GM12878 (cell line): ENCODE data around the gene TNIP2. TPM values are rescaled to one million over a fixed set of nuclear protein-coding genes. Genes with fewer than 3 reads are reported as not detected.

Experiments used
- ATAC-seq: fragments of 200-7000 bp; cut with Tn5 transposase; 3 replicates; pipeline ENCODE4 v1.9.1; 2020; ENCODE audit warnings: mild to moderate bottlenecking, moderate library complexity
- BruUV-seq: library from RNA; stranded (reverse); fragments of 400-500 nt; replicated peaks from 2 replicates; lab custom pipeline; 2021; lab: Mats Ljungman, UMichigan
- CTCF ChIA-PET: fragments of 300-600 bp; sonication (Branson Sonifier 250); formaldehyde crosslinking; extraction: SDS; loops from one replicate; lab custom pipeline; 2021; ENCODE audit warnings: inconsistent platforms; lab: Yijun Ruan, JAX
- POLR2A ChIA-PET: fragments of 350-600 bp; formaldehyde crosslinking; extraction: SDS; loops from one replicate; lab custom pipeline; 2021; ENCODE audit warnings: inconsistent platforms; lab: Charles Lee
- RAD21 ChIA-PET: fragments of 300-600 bp; sonication (Branson Sonifier 250); formaldehyde crosslinking; loops from one replicate; lab custom pipeline; 2023; ENCODE audit warnings: antibody characterized with exemption; ENCODE audit not compliant: unreplicated experiment; lab: Charles Lee
- SMC1A ChIA-PET: fragments of 300-600 bp; sonication (Branson Sonifier 250); formaldehyde crosslinking; loops from one replicate; lab custom pipeline; 2023; ENCODE audit not compliant: unreplicated experiment, uncharacterized antibody; lab: Charles Lee
- DNase-seq: peaks from one replicate; pipeline ENCODE4 v3.0.0-alpha.2; 2011; ENCODE audit warnings: low read depth, low spot score
- FAIRE-seq: peaks from 3 replicates; lab custom pipeline; 2011; peaks lifted over from hg19 to GRCh38; lab: Jason Lieb, UNC
- H2AFZ ChIP-seq: 2 replicates; pipeline ENCODE4 v1.6.0; 2011; ENCODE audit warnings: low read depth, low read length, control low read depth; ENCODE audit not compliant: control insufficient read depth
- H3K27ac ChIP-seq: 2 replicates; pipeline ENCODE4 v1.5.1; 2011; ENCODE audit warnings: control low read depth; ENCODE audit not compliant: control insufficient read depth, insufficient read depth
- H3K27me3 ChIP-seq, 2 experiments: replicated peaks in 1 of 2; 2 replicates each; pipeline versions ENCODE4 v1.6.0 to v1.6.1; 2011; ENCODE audit warnings: low read length in 1 of 2; ENCODE audit not compliant: control insufficient read depth in 2 of 2, insufficient read depth in 2 of 2
- H3K36me3 ChIP-seq, 2 experiments: 2 replicates each; pipeline ENCODE4 v1.5.1; 2011; ENCODE audit warnings: low read length in 1 of 2; ENCODE audit not compliant: control insufficient read depth in 2 of 2, insufficient read depth in 2 of 2
- H3K4me1 ChIP-seq: 2 replicates; pipeline ENCODE4 v1.6.1; 2011; ENCODE audit warnings: mild to moderate bottlenecking, low read length, moderate library complexity, mixed read lengths; ENCODE audit not compliant: control insufficient read depth, insufficient read depth
- H3K4me2 ChIP-seq: 2 replicates; pipeline ENCODE4 v1.6.0; 2011; ENCODE audit warnings: control low read depth; ENCODE audit not compliant: control insufficient read depth, insufficient read depth
- H3K4me3 ChIP-seq: fragments of 200-600 bp; sonication (generic); 2 replicates; pipeline ENCODE4 v1.5.1; 2016
- H3K79me2 ChIP-seq: 2 replicates; pipeline ENCODE4 v1.6.0; 2011; ENCODE audit warnings: low read length; ENCODE audit not compliant: control insufficient read depth, insufficient read depth
- H3K9ac ChIP-seq: 2 replicates; pipeline ENCODE4 v1.8.0; 2011; ENCODE audit warnings: low read length, control low read depth, mixed read lengths; ENCODE audit not compliant: control insufficient read depth, insufficient read depth
- H3K9me3 ChIP-seq: replicated peaks from 3 replicates; pipeline ENCODE4 v1.5.1; 2011; ENCODE audit warnings: mild to moderate bottlenecking, low read length; ENCODE audit not compliant: control insufficient read depth, insufficient read depth
- H4K20me1 ChIP-seq: 2 replicates; pipeline ENCODE4 v1.6.0; 2011; ENCODE audit not compliant: control insufficient read depth, insufficient read depth
- BHLHE40 ChIP-seq, 2 experiments: fragments of 450-650 bp in 1 of 2; IDR thresholded peaks; 2 replicates each; pipeline ENCODE4 v1.6.1; 2011 to 2017; ENCODE audit warnings: low read depth in 2 of 2, borderline replicate concordance in 1 of 2, improper control_type of control experiment in 1 of 2, low read length in 1 of 2, mild to moderate bottlenecking in 1 of 2
- CHD2 ChIP-seq: IDR thresholded peaks from 2 replicates; pipeline ENCODE4 v1.6.1; 2011; ENCODE audit warnings: low read depth, low read length, improper control_type of control experiment, borderline replicate concordance
- CREM ChIP-seq: IDR thresholded peaks from 2 replicates; pipeline ENCODE4 v1.6.1; 2014; ENCODE audit warnings: antibody characterized with exemption, low read depth
- DPF2 ChIP-seq: fragments of 450-650 bp; IDR thresholded peaks from 2 replicates; pipeline ENCODE4 v1.6.1; 2017; ENCODE audit warnings: mild to moderate bottlenecking
- GABPA ChIP-seq: IDR thresholded peaks from 2 replicates; pipeline ENCODE4 v1.6.1; 2014; ENCODE audit warnings: antibody characterized with exemption, low read depth, mild to moderate bottlenecking, inconsistent platforms
- GATAD2B ChIP-seq: fragments of 450-650 bp; conservative IDR thresholded peaks from 2 replicates; pipeline ENCODE4 v1.6.1; 2017; ENCODE audit warnings: low read depth, mild to moderate bottlenecking, moderate library complexity
- LARP7 ChIP-seq: fragments of 450-650 bp; IDR thresholded peaks from 2 replicates; pipeline ENCODE4 v1.6.1; 2017; ENCODE audit warnings: mild to moderate bottlenecking
- NBN ChIP-seq: fragments of 450-650 bp; IDR thresholded peaks from 2 replicates; pipeline ENCODE4 v1.6.1; 2016
- NRF1 ChIP-seq: conservative IDR thresholded peaks from 2 replicates; pipeline ENCODE4 v1.6.1; 2011; ENCODE audit warnings: mild to moderate bottlenecking, low read depth, low read length, improper control_type of control experiment
- PAX5 ChIP-seq: IDR thresholded peaks from 2 replicates; pipeline ENCODE4 v1.6.1; 2011; ENCODE audit warnings: low read depth, low read length, borderline replicate concordance
- POLR2A ChIP-seq: IDR thresholded peaks from 2 replicates; pipeline ENCODE4 v1.6.1; 2011; ENCODE audit warnings: low read depth, mild to moderate bottlenecking, low read length
- RBBP5 ChIP-seq: fragments of 200-600 bp; sonication (generic); conservative IDR thresholded peaks from 2 replicates; pipeline ENCODE4 v1.6.1; 2016
- RUNX3 ChIP-seq: IDR thresholded peaks from 2 replicates; pipeline ENCODE4 v1.6.1; 2012; ENCODE audit warnings: low read length, inconsistent platforms
- SIX5 ChIP-seq: IDR thresholded peaks from 2 replicates; pipeline ENCODE4 v1.6.1; 2011; ENCODE audit warnings: mild to moderate bottlenecking, low read depth, low read length, moderate library complexity; ENCODE audit not compliant: severe bottlenecking
- TCF12 ChIP-seq: IDR thresholded peaks from 2 replicates; pipeline ENCODE4 v1.6.1; 2011; ENCODE audit warnings: low read depth, mild to moderate bottlenecking, low read length
- ZBED1 ChIP-seq: IDR thresholded peaks from 2 replicates; pipeline ENCODE4 v1.6.1; 2016; ENCODE audit warnings: borderline replicate concordance
- ZNF274 ChIP-seq: IDR thresholded peaks from one replicate; pipeline ENCODE4 v1.8.0; 2011; ENCODE audit not compliant: insufficient read length, insufficient read depth
- WGBS: methylation state at CpG from one replicate; pipeline ENCODE4 v1.1.6; 2016; ENCODE audit warnings: low lambda C conversion rate; ENCODE audit not compliant: insufficient replicate concordance, insufficient coverage; ENCODE audit errors: missing lambda C conversion rate; 5-methylcytosine and 5-hydroxymethylcytosine counted together
- in situ Hi-C: fragments of 300-500 bp; cut with MboI; formaldehyde crosslinking; loops from 9 replicates; pipeline ENCODE4 v1.14.3; 2018; ENCODE audit warnings: mixed read lengths
- intact Hi-C: fragments of 100-400 bp; cut with micrococcal nuclease; formaldehyde crosslinking; loops from one replicate; pipeline ENCODE4 v1.14.2; 2022; ENCODE audit not compliant: unreplicated experiment
- polyA plus RNA-seq, 11 experiments: library from polyadenylated mRNA; depleted of rRNA in 4 of 11; unstranded in 6 of 11; stranded (reverse) in 5 of 11; fragments of >200 nt; fragmentation: Nextera tagmentation in 4 of 11; fragmentation: Illumina TruSeq in 1 of 11; extraction: Ambion mirVana in 4 of 11; extraction: Trizol in 1 of 11; gene quantifications; 1 replicate in 1 of 11; 2 replicates in 10 of 11; pipeline versions ENCODE4 v1.2.1 to v1.2.3, GENCODE V29; 2011 to 2016; ENCODE audit warnings: inconsistent platforms in 2 of 11, missing spikeins in 2 of 11, low read depth in 1 of 11
- total RNA-seq, 4 experiments: library from RNA; depleted of rRNA in 3 of 4; stranded (reverse); fragments of >200 nt in 3 of 4; fragmentation: Illumina TruSeq in 1 of 4; extraction: Trizol in 1 of 4; gene quantifications; 2 replicates each; pipeline versions ENCODE4 v1.2.1 to v1.2.3, GENCODE V29; 2013 to 2021
- TF ChIP-seq, protein P1 (sequence below): fragments of 450-650 bp; IDR thresholded peaks from 2 replicates; pipeline ENCODE4 v1.6.1; 2017; ENCODE audit warnings: mild to moderate bottlenecking
- TF ChIP-seq, protein P2 (sequence below): fragments of 450-650 bp; IDR thresholded peaks from 2 replicates; pipeline ENCODE4 v1.6.1; 2017; ENCODE audit warnings: low read depth, mild to moderate bottlenecking, moderate library complexity

The TNIP2 gene
- total and polyA plus RNA-seq, 10 of the 15 experiments (the other 5 are each of a cell fraction or from before 2014, with no cell fraction given): 1.4 to 64.9 (median 45.5) TPM

DNA sequence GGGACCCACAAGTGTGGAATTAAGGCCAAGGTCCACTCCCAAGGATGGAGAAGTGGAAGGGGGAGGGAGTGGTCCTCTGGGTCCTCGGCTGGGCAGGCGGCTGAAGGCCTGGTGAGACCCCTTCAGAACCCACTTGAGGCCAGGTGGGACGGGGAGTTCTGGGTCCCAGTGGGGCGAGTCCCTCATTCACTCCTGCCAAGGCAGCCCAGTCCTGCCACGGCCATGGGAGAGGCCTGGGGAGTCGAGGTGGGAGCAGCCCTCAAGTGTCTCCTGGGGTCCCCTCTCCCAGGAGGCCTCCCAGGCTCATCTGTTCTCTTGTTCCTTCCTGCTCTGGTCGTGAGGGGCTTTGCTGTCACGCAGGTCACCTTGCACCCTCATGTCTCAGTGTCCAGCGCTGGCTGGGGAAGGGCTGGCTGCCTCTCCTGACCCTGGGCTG, 30.7 kb upstream of the TNIP2 start (continued):
- TF ChIP-seq SIX5 (no peak), PAX5 (no peak), ZBED1 (no peak), GATAD2B (peak; percentile 78), GABPA (no peak)
- TF ChIP-seq, protein P1, sequence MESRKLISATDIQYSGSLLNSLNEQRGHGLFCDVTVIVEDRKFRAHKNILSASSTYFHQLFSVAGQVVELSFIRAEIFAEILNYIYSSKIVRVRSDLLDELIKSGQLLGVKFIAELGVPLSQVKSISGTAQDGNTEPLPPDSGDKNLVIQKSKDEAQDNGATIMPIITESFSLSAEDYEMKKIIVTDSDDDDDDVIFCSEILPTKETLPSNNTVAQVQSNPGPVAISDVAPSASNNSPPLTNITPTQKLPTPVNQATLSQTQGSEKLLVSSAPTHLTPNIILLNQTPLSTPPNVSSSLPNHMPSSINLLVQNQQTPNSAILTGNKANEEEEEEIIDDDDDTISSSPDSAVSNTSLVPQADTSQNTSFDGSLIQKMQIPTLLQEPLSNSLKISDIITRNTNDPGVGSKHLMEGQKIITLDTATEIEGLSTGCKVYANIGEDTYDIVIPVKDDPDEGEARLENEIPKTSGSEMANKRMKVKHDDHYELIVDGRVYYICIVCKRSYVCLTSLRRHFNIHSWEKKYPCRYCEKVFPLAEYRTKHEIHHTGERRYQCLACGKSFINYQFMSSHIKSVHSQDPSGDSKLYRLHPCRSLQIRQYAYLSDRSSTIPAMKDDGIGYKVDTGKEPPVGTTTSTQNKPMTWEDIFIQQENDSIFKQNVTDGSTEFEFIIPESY: no peak

DNA sequence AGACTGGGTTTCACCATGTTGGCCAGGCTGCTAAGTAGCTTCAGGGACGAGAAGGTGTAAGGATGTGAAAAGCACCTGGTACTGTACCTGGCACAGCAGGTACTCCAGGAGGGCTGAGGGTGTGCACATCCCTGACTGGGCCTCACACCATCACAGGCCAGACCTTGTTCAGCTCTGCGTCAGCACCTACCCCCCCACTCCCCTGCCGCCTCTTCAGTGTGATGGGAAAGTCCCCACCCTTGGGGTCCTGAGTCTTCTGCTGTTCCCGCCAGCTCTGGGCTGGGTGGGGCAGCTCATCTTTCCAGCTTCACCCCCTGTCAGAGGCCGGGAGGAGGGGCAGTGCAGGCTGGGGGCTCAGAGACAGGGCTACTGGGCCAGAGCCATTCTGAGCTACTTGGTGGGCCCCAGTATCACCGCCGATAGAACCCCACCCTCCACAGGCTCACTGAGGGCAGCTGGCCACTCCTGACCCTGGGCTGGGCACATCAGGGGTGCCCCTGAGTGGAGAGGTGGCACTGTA, 30.1 kb upstream of the TNIP2 start:
- WGBS: 24% methylated on average over 7 of the region's 7 CpGs
- Histone ChIP-seq H3K79me2 (no peaks in the 10 kb centered on the region), H3K36me3 (no peaks in the 10 kb centered on the region), H3K9me3 (peaks cover 9% of the 10 kb centered on the region; the same call in 2 of the 3 replicates), H3K4me3 (no peak overlapping the region), H3K9ac (peak overlapping the region; percentile 36), H3K4me1 (peaks cover 40% of the 10 kb centered on the region), H4K20me1 (no peaks in the 10 kb centered on the region), H3K4me2 (peak overlapping the region; percentile 71), H3K27ac (peak overlapping the region; percentile 79), H2AFZ (no peak overlapping the region; the same call in 1 of the 2 replicates), H3K27me3 (no peaks in the 10 kb centered on the region)
- RAD21 ChIA-PET: interaction anchor here (0.5 to 3.4 kb wide), 19 partner anchors 9 to 250 kb away, joined by 3 to 43 read pairs (median 5); partner anchors contain the start of genes FAM193A and TNIP2
- SMC1A ChIA-PET: interaction anchor here (0.7 to 4.3 kb wide), 15 partner anchors 13 to 317 kb away, joined by 3 to 49 read pairs (median 5); partner anchors contain the start of gene RNF4
- intact Hi-C loops (loop anchor here (2.0 kb wide), 1 partner anchor 15 kb away; no protein-coding TSS in a partner anchor), in situ Hi-C loops (no loop called here)
- ATAC-seq (peak; percentile 71), DNase-seq (peak; percentile 38), FAIRE-seq (no peak)
- POLR2A ChIA-PET: interaction anchor here (0.5 to 4.4 kb wide), 14 partner anchors 13 to 544 kb away, joined by 3 to 57 read pairs (median 5); partner anchors contain the start of genes HAUS3 and POLN
- CTCF ChIA-PET: interaction anchor here (1.0 to 1.9 kb wide), 12 partner anchors 10 to 168 kb away, joined by 3 to 9 read pairs (median 4); no protein-coding TSS in a partner anchor
- BruUV-seq: TSS peak; percentile 81
- 0 out of 2 replicates have a peak, but pooled peaks have one; percentile 32 for TF ChIP-seq LARP7
- peak; percentile 42 for TF ChIP-seq POLR2A
- TF ChIP-seq TCF12: 0 out of 2 replicates have a peak, but pooled peaks have one; percentile 21
- TF ChIP-seq, protein P2, sequence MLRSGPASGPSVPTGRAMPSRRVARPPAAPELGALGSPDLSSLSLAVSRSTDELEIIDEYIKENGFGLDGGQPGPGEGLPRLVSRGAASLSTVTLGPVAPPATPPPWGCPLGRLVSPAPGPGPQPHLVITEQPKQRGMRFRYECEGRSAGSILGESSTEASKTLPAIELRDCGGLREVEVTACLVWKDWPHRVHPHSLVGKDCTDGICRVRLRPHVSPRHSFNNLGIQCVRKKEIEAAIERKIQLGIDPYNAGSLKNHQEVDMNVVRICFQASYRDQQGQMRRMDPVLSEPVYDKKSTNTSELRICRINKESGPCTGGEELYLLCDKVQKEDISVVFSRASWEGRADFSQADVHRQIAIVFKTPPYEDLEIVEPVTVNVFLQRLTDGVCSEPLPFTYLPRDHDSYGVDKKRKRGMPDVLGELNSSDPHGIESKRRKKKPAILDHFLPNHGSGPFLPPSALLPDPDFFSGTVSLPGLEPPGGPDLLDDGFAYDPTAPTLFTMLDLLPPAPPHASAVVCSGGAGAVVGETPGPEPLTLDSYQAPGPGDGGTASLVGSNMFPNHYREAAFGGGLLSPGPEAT: peak; percentile 38; the same call in 1 of the 2 replicates
- no peak for TF ChIP-seq RUNX3
- 0 out of 2 replicates have a peak, but pooled peaks have one; percentile 12 for TF ChIP-seq CHD2
- no peak for TF ChIP-seq NRF1
- no peak for TF ChIP-seq ZNF274
- TF ChIP-seq, protein P1: 0 out of 2 replicates have a peak, but pooled peaks have one; percentile 6
- TF ChIP-seq RBBP5: no peak
- TF ChIP-seq NBN: peak; percentile 74; the same call in 1 of the 2 replicates
- TF ChIP-seq CREM: peak; percentile 87
- peak in 1 of 2 experiments; percentile 35; a peak in 2 of 4 replicates for TF ChIP-seq BHLHE40 (IDR thresholded peaks at IDR 0.05; ENCODE audit: borderline replicate concordance in 1 of 2, low read depth in 2 of 2, low read length in 1 of 2)
- TF ChIP-seq DPF2: 0 out of 2 replicates have a peak, but pooled peaks have one; percentile 20
